SIG-M5 treated with dmso at 0.1 percent for 504 hours (cell line): Measurements from ENCODE around the gene MGRN1.
A peak's percentile ranks its signal among the peaks of the same experiment; 100 is the strongest.

ENCODE experiments used
- DNase-seq: peaks from one replicate; lab custom pipeline; 2025; ENCODE audit not compliant: unreplicated experiment; lab: John Stamatoyannopoulos, UW

Gene MGRN1

DNA sequence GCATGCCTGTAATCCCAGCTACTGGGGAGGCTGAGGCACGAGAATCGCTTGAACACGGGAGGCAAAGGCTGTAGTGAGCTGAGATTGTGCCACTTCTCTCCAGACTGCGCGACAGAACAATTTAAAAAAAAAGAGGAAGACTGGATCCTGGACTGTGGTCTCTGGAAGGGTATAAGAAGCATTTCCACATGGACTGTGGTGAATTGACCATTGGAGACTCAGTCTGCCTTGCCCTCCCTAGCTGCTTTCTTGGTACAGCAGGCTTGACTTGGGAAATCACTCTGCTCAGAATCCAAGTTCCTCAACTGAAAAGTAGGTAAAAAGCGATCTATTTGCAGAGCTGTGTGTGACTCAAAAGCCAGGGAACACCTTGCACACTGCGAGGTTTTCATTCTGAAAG is 1.0 kb upstream of the MGRN1 start:
- peak; percentile 15 for DNase-seq

DNA sequence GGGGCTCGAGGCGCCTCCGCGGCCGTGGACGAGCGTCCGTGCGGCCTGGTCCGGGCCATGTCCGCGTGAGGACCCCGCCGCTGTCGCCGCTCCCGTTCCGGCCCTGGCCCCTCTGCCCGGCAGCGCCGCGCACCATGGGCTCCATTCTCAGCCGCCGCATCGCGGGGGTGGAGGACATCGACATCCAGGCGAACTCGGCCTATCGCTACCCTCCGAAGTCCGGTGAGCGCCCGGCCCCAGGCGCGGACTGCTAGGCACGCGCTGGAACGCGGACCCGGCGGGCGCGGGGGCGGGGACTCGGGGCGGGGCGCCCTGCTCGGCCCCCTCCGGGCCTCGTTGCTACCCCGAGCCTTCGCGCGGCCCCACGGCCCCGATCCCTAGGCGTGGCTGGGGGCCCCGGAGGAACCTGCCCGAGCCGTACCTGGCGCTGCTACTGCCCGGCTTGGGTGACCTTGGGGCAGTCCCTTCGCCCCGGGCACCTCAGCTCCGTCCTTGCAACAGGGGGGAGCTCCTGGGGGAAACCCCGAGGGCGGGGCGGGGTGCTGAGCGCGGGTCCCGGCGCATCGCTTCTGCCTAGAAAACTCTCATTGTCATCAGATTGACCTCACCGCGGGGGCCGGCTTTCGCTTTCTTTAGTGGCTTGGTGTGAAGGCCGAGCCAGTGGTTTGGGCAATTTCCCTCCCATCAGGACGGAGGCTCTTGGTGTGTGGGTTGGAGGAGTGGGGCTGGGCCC is 367 bp downstream of the MGRN1 start:
- DNase-seq: peak; percentile 64

DNA sequence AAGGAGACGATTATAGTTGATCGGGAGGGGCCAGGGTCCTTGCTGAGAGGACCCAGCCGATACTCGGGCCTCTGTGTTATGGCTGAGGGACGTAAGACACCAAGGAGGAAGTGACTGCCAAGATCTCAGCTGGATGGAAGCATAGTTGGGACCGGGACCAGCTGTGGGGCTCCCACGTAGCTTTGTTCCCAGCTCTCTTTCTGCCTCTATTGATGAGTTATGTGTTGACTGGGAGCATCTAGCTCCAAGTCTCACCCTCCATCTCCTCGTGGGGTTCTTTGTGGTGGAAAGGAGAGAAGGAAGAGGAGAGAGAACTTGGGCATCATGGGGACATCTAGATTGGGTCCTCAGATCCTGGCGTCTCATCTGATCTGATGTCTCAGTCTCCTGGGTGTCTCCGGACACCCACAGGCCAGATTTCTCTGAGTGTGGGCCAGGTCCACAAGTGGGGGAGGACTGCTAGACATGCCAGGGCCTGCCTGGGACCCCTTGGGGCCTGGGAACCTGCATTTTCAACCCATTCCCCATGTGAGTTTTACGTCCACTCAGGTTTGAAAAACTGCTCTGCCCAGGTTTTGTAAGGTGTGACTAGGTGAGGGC is 1.0 kb downstream of the MGRN1 start:
- peak; percentile 75 for DNase-seq

DNA sequence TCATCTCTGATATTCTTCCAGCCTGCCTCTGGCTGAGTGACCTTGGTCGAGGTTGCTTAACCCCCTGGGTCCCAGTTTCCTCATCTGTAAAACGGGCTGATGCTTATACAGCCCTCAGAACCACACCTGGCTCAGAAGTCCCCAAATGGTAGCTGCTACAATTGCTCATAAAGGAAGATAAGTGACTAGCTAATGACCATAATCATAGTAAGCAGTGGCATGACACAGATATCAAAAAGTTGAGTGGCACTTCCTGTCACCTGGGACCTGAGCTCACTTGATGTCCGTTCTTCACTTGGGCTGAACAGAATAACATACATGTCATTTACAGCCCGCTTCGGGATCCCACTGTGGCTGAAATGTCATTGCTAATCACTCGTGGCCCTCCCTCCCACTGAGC is 1.8 kb downstream of the MGRN1 start:
- DNase-seq: no peak

DNA sequence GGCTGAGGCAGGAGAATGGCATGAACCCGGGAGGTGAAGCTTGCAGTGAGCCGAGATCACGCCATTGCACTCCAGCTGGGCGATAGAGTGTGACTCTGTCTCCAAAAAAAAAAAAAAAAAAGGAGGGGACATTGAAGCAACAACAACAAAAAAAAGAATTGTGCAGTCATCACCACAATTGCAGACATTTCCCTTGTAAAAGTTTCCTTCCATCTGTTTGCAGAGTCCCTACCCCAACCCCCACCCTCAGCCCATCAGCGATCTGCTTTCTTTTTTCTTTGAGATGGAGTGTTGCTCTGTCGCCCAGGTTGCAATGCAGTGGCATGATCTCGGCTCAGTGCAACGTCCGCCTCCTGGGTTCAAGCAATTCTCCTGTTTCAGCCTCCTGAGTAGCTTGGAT is 3.7 kb downstream of the MGRN1 start:
- no peak for DNase-seq

DNA sequence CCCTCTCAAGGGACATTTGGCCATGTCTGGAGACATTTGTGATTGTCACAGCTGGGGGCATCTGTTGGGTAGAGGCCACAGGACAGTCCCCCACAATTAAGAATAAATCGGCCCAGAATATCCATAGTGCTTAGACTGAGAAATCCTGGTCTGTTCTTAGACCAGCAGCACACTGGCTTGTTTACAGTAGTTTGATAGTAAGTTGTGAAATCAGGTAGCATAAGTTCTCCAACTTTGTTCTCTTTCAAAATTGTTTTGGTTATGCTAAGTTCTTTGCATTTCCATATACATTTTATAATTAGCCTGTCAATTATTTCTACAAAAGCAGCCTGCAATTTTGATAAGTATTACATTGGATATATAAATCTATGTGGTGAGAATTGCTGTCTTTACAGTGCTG is 6.8 kb downstream of the MGRN1 start:
- no peak for DNase-seq

DNA sequence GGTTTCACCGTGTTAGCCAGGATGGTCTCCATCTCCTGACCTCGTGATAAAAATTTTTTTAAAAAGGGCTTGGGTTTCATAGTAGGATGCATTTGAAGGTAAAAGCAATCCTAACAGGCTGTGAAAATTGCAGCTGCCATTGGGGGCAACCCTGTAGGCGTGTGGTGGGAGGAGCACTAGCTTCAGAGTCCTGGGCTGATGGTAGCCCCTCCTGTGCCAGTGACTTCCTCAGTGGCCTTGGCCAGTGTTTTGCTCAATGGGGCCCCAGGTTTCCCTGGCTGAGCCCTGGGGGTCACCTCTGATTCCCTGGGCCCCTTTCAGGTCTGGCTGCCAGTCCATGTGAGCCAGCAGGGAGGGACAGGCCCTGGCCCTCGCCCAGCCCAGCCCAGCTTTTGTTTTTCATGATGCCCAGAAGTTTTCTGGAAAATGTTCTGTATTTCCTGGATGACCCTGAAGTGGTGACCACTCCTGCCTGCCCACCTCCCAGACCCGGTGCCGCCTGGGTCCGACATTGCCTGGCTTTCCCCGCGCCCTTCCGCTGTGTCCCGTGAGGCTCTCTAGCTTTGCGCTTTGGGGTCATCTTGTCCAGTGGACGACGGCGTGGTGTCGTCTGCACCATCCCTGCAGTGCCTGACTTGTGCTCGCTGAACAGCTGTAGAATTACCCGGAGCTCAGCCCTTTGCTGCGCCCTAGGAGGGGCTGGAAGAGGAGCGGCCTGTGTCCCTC is 9.4 kb downstream of the MGRN1 start:
- DNase-seq: no peak

DNA sequence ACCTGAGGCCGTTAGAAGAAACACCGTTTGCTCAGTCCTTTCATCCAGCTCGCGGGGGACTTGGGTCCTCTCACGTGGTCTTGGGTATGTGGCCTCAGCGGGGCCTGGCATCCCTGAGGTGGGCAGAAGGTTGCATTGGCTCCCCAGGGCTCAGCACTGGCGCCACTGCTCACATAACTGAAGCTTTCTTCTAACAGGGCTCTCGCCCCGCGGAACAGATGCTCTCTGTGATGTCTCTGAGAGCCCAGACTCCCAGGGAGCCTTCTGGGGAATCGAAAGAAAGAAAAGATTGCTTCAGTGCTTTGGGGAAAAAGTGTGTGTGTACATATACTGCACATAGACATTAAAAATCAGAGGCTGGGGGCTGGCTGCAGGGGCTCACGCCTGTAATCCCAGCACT is 10.1 kb downstream of the MGRN1 start:
- no peak for DNase-seq

DNA sequence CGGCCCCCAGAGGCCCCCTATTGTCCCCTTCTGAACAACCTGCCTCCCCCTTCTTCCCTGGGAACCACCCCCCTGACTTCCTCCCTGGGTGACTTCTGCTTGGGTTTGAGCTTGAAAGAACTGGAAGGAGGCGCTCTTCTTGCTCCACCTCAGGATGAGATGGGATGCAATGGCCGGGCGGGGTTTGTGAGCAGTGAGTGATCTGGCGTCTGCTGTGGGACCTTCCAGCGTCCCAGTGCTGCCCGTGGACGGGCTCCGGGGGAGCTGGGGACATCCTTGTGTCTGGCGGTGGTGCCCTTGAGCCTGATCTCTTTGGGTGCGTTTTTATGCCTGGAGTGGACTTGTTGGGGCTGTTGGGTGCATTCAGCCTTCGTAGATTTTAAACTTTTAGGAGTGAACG is 11.6 kb downstream of the MGRN1 start:
- no peak for DNase-seq

DNA sequence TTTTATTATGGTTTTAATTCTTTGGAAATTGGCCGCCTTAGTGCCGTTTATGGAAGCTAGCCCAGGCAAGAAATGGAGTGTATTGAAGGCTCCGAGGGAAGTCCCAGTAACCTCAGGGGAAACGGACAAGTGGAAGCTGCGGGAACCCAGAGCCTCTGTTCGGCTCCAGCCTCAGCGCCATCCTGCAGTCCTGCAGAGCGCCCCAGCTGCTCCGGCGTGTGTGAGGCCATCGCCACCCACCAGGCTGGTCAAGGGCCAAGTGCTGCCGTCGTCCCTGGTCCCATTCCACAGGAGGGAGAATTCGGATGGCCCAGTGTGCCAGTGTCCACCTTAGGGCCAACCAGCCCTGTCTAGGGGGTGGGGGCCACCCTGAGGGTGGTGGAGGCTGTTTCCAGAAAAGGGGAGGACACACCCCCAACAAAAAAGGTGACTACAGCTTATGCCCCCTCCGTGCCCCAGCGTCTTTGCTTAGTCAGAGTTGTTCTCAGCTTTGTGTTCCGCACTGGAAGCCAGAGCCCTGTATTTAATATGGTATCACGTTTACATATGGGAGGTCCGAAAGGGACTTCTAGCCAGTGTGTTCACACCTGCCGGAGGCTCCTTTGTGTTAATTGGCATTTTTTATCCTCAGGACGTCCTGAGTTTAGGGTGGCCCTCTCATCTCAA is 13.0 kb downstream of the MGRN1 start:
- no peak for DNase-seq

DNA sequence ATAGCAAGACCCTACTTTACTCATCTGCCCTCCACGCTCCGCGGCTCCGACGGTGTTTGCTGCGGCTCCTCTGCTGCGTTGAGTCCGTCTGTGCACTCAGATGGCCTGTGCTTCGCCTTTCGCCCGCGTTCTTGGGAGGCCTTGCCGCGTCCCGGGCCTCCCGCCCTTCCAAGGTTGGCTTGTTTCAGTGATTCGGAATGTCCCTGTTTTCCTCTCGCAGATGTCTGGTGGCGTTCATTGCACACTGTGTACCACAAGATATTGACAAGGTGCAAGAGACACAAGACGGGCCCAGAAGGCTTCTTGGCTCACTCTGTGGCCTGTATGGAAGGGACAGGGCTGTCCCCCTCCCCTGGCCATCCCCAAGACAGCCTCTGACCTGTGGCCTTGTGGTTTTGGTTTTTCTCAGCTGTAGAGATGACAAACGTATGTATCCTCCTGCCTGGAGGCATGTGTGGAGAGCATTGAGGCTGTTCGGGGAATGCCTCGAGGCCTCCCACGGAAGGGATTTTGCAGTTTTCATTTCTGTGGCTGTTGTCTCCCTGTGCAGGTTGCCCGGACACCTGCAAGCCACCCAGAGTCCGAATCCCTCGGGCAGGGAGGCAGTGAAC is 15.4 kb downstream of the MGRN1 start:
- DNase-seq: no peak

DNA sequence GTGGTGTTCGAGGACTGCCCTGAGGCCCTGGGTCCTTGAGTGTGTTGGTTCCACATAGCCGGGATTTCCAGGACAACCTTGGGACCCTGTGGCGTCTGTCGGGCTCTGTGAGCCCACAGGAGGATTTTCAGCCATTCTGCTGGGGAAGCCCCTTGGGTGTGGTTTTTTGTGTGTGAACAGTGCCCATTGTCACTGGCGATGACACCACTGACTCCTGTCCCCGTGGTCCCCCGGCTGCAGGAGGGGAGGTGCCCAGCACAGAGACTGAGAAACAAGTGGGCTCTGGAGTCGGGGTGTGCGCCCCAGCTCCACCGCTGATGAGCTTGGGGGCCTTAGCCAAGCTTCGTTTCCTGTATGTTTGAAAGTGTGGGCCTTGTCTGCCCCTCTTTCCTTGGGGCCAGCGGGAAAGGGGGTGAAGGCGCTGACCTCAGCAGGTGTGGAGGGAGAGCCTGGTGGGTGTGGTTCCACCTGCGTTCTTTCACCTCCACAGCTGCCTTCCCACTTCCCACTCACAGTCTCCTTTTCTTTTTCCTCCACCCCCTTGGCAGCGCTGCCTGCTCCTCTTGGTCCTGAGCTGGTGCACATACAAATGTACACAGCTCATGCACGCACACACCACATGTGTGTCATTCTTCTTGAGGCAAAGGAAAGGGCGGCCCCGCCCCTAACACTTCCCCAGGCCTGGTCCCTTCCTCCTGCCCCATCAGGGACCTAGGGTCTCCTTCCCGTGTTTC is 16.1 kb downstream of the MGRN1 start:
- no peak for DNase-seq

DNA sequence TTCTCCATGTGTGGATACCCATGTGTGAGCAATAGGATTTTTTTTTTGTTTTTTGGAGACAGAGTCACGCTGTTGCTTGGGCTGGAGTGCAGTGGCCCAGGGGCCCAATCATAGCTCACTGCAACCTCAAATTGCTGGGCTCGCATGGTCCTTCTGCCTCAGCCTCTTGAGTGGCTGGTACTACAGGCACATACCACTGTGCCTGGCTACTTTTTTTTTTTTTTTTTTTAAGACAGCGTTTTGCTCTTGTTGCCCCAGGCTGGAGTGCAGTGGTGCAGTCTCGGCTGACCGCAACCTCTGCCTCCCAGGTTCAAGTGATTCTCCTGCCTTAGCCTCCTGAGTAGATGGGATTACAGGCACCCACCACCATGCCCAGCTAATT is 16.7 kb downstream of the MGRN1 start:
- DNase-seq: no peak

DNA sequence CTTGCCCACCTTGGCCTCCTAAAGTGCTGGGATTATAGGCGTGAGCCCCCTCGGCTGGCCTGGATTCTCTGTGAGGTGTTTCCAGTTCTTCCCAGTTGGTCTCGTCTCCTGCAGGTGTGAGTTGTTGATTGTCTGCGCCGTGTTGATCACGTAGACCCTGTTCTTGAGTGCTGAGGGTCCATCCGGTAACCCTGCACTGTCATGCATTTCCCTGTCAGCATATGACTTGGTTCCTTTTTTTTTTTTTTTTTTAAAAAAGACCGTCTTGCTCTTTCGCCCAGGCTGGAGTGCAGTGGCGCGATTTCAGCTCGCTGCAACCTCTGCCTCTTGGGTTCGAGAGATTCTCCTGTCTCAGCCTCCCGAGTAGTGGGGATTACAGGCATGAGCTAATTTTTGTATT is 17.3 kb downstream of the MGRN1 start:
- no peak for DNase-seq

DNA sequence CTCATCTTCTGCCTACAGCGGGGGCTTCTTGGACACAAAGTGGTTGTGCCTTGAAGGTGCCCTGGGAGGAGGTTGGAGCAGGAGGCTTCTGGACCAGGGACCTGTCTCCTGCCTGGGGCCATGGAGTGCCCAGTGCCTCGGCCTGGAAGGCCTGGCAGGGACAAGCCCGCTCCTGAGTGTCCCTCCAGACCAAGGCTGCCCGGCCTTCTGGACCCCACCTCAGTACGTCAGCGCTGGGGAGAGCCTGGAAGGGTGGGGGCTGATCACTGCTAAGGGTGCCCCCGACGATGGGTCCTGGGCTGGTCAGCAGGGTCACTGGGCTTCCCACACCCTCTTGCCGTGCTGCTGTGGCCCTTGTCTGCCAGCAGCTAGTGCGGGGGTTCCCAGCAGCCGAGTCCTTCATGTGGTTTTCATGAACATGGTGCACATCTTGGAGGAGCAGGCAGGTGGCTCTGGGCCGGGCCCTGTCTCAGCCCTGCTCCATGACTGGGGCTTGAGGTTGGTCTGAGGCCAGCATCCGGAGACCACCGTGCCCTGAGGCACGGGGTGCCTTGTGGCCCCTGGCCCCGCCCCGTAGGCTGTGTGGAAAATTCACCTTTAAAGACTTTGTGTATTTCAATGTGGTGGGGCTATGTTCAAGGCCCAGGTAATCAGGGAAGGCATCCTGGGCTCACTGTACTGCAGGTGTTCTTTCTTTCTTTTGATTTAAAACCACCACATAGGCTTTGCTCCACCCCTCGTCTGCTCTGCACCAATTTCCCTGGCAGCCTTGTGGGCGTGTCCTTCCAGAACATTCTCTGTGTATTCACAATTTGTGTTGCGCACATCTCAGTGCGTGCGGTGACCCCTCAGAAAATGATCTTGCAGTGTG is 22.4 kb downstream of the MGRN1 start:
- no peak for DNase-seq

DNA sequence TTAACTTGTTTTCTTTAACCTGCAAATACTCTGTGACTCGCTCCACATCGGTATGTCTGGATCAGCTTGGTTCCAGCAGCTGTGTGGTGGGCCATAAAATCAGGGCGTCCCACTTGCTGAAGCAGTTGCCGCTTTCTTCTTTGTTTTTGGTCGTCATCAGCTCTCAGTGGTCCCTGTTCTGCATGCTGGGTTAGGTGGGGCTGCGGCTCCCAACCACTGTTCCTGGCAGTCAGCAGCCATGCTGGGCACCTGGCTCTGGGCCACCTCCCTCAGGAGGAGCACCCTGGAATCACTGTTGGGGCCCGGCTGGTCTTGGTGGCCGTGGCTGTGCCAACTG is 23.0 kb downstream of the MGRN1 start:
- DNase-seq: no peak

DNA sequence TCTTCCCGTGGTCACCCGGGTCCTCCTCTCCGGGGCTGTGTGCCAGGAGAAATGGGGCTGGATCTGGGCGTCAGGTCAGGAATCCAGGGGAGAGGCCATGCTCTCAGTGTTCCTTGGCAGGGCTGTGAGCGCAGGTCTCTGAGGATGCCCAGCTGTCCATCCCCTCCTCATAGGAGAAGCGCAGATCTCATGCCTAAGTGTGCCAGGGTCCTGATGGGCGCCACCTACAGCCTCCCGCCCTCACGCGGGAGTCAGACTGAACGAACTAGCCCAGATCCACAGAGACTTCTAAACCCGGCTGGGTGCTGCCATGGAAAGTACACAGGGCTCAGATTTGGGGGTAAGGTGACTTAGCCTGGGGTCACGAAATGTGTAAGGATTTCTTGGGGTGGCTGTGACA is 24.3 kb downstream of the MGRN1 start:
- no peak for DNase-seq

DNA sequence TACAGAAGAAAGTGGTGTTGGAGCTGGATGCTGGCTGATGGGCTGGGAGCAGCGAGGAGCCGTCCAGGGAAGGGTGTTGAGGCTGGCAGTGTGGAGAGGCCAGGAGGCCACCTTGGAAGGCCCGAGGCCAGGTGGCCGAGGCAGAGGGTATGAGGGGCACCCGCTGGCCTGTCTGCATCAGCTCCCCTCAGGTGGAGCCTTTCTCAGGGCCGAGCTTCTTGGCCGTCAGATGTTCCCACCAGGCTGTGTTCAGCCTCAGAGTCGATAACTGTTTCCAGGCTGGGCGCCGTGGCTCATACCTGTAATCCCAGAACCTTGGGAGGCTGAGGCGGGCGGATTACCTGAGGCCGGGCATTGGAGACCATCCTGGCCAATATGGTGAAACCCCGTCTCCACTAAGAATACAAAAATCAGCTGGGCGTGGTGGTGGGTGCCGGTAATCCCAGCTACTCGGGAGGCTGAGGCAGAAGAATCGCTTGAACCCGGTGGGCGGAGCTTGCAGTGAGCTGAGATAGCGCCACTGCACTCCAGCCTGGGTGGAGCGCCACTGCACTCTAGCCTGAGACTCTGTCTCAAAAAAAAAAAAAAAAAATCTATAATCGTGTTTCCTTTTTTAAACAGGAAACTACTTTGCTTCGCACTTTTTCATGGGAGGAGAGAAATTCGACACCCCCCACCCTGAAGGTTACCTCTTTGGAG is 25.3 kb downstream of the MGRN1 start:
- DNase-seq: no peak

DNA sequence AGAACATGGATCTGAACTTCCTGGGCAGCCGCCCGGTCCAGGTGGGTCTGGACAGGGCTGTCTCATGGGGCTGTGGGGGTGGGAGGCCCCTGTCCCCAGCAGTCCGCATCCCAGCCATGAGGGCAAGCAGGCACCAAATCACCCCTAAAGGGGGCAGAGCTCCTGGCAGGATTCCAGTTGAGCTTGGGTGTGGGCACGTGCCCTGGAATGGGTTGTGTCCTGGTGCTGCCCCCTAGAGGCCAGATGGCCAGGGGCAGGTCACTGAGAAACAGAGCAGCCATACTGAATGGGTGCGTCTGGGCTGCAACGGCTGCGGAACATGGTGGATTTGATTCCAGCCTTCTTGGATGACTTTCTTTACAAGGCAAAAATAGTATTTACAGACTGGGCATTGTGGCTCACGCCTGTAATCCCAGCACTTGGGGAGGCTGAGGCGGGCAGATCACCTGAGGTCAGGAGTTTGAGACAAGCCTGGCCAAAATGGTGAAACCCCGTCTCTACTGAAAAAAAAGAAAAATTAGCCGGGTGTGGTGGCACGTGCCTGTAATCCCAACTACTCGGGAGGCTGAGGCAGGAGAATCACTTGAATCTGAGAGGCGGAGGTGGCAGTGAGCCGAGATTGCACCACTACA is 25.9 kb downstream of the MGRN1 start:
- DNase-seq: peak; percentile 47
